ENCODE results near the gene ZRANB3. TPM values are rescaled to one million over a fixed set of nuclear protein-coding genes. Genes with fewer than 3 reads are reported as not detected.

ZRANB3 gene
- total and polyA plus RNA-seq, 2 of the 13 experiments (the other 11 are each of a cell fraction or from before 2014, with no cell fraction given): 5.8 to 25.2 TPM

- H3K79me2 ChIP-seq (ENCODE audit: insufficient read depth, low read length): no peaks in the 10 kb centered on the region
- POLR2A ChIA-PET: no interaction called here
- H3K27me3 ChIP-seq (ENCODE audit: control insufficient read depth in 1 of 2, insufficient read depth in 2 of 2, low read length in 2 of 2): no peaks in the 10 kb centered on the region
- ATAC-seq (peak; percentile 71), DNase-seq (ENCODE audit: low spot score) (no peak), FAIRE-seq (no peak)
- TF ChIP-seq, protein P1, sequence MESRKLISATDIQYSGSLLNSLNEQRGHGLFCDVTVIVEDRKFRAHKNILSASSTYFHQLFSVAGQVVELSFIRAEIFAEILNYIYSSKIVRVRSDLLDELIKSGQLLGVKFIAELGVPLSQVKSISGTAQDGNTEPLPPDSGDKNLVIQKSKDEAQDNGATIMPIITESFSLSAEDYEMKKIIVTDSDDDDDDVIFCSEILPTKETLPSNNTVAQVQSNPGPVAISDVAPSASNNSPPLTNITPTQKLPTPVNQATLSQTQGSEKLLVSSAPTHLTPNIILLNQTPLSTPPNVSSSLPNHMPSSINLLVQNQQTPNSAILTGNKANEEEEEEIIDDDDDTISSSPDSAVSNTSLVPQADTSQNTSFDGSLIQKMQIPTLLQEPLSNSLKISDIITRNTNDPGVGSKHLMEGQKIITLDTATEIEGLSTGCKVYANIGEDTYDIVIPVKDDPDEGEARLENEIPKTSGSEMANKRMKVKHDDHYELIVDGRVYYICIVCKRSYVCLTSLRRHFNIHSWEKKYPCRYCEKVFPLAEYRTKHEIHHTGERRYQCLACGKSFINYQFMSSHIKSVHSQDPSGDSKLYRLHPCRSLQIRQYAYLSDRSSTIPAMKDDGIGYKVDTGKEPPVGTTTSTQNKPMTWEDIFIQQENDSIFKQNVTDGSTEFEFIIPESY (CRISPR knock-in tag; IDR thresholded peaks at IDR 0.05): peak; percentile 93
- no peak for TF ChIP-seq ZNF569 (CRISPR knock-in tag; IDR thresholded peaks at IDR 0.05; ENCODE audit: borderline replicate concordance)
- TF ChIP-seq CTCF (CRISPR knock-in tag; IDR thresholded peaks at IDR 0.05): 0 out of 2 replicates have a peak, but pooled peaks have one; percentile 10
- H3K4me2 ChIP-seq (ENCODE audit: low read depth, low read length): no peak overlapping the region
- BruUV-seq (replicated peaks): no TSS peak
- H3K4me3 ChIP-seq (replicated peaks in 1 of 3; ENCODE audit: insufficient read depth in 1 of 3, low read depth in 2 of 3, low read length in 3 of 3): no peak overlapping the region
- peaks cover 24 to 64% of the 10 kb centered on the region in 2 experiments for H3K36me3 ChIP-seq (replicated peaks in 1 of 2; ENCODE audit: control insufficient read depth in 1 of 2, insufficient read depth in 2 of 2, low read length in 2 of 2)
- CTCF ChIA-PET (ENCODE audit: low intra/inter-chr PET ratio, low total read pairs): interaction anchor here (1.5 kb wide), 1 partner anchor 164 kb away, joined by 4 read pairs; no protein-coding TSS in a partner anchor
- H4K20me1 ChIP-seq (ENCODE audit: insufficient read depth, low read length): no peaks in the 10 kb centered on the region
- no peak overlapping the region for H3K9ac ChIP-seq (ENCODE audit: insufficient read depth, low read depth, low read length)
- WGBS (ENCODE audit: low lambda C conversion rate): 97% methylated on average over 11 of the region's 11 CpGs
- no peaks in the 10 kb centered on the region for H3K4me1 ChIP-seq (ENCODE audit: insufficient read depth, low read length)
- H2AFZ ChIP-seq (ENCODE audit: low read length): no peak overlapping the region
- no peak overlapping the region for H3K27ac ChIP-seq (ENCODE audit: extremely low read length, insufficient read depth, low read length)
- in situ Hi-C loops (cut with HindIII; ENCODE audit: extremely low pct_ligation_motif_present, low pct_unique_long_range_greater_than_20kb): no loop called here
- no peaks in the 10 kb centered on the region for H3K9me3 ChIP-seq (ENCODE audit: low read length)
- intact Hi-C loops (cut with micrococcal nuclease; ENCODE audit: unreplicated experiment): loop anchor here (1.0 kb wide), 1 partner anchor 164 kb away; no protein-coding TSS in a partner anchor
These were observed 362.7 kb downstream of the ZRANB3 start for GRCh38 chr2:135168204-135168856.

Measured in HepG2 (cell line).